ENCODE measurements around the gene CCR6. TPM values are rescaled to one million over a fixed set of nuclear protein-coding genes. Genes with fewer than 3 reads are reported as not detected.

CCR6 gene
- total and polyA plus RNA-seq, 2 donors (not counting 3 experiments of a cell fraction or from before 2014, with no cell fraction given), result not detected

- Histone ChIP-seq H3K9me3 (replicated peaks; ENCODE audit: control insufficient read depth, insufficient read depth, low read length) (no peaks in the 10 kb centered on the region), H3K9ac (replicated peaks; ENCODE audit: extremely low read depth, insufficient read depth, low read length) (no peak overlapping the region), H2AFZ (ENCODE audit: low read depth, low read length) (no peak overlapping the region), H4K20me1 (replicated peaks; ENCODE audit: control insufficient read depth, extremely low read depth, insufficient read depth, low read length) (no peaks in the 10 kb centered on the region), H3K36me3 (ENCODE audit: control insufficient read depth in 2 of 2, extremely low read depth in 1 of 2, insufficient read depth in 2 of 2, low read length in 2 of 2) (no peaks in the 10 kb centered on the region), H3K4me3 (replicated peaks in 1 of 3; ENCODE audit: insufficient read depth in 1 of 3, low read depth in 1 of 3, low read length in 3 of 3) (no peak overlapping the region), H3K4me2 (ENCODE audit: insufficient read depth, low read length) (no peak overlapping the region), H3K79me2 (ENCODE audit: control insufficient read depth, insufficient read depth, low read length) (no peaks in the 10 kb centered on the region), H3K4me1 (ENCODE audit: control insufficient read depth, extremely low read depth, insufficient read depth, low read length) (no peaks in the 10 kb centered on the region), H3K9me1 (replicated peaks; ENCODE audit: control insufficient read depth, extremely low read depth, insufficient read depth, low read length) (no peaks in the 10 kb centered on the region), H3K27me3 (ENCODE audit: control insufficient read depth in 2 of 2, insufficient read depth in 2 of 2, low read length in 2 of 2) (no peaks in the 10 kb centered on the region), H3K27ac (ENCODE audit: insufficient read depth, low read depth, low read length) (no peak overlapping the region)
- no peak for FAIRE-seq
- DNase-seq (ENCODE audit: low read depth, low spot score), result no peak
- no TSS peak for BruUV-seq (replicated peaks)
- POLR2A ChIA-PET, result no interaction called here
- CTCF ChIA-PET, result no interaction called here
- no peak for TF ChIP-seq MYC (IDR thresholded peaks at IDR 0.05; ENCODE audit: low read depth, low read length)
- TF ChIP-seq JUN (IDR thresholded peaks at IDR 0.05; ENCODE audit: borderline replicate concordance, insufficient read depth, insufficient read length, low read depth), result no peak
- TF ChIP-seq GATA2 (IDR thresholded peaks at IDR 0.05; ENCODE audit: insufficient read depth, insufficient read length, low read depth, low read length), result no peak
- TF ChIP-seq EZH2 (IDR thresholded peaks at IDR 0.05; ENCODE audit: borderline replicate concordance, low read depth, low read length, severe bottlenecking), result no peak
- no peak for TF ChIP-seq POLR2AphosphoS5 (IDR thresholded peaks at IDR 0.05; ENCODE audit: insufficient read depth, low read depth, low read length)
- TF ChIP-seq MAX (IDR thresholded peaks at IDR 0.05; ENCODE audit: insufficient read depth, insufficient read length), result no peak
- no peak for TF ChIP-seq CTCF (IDR thresholded peaks at IDR 0.05; ENCODE audit: extremely low read depth in 1 of 2, insufficient read depth in 1 of 2, low read depth in 1 of 2, low read length in 2 of 2)
- no peak for TF ChIP-seq FOS (IDR thresholded peaks at IDR 0.05; ENCODE audit: borderline replicate concordance, insufficient read depth, low read length)
- no peak for TF ChIP-seq POLR2A (IDR thresholded peaks at IDR 0.05; ENCODE audit: low read depth, low read length)
- dilution Hi-C loops (cut with MboI; ENCODE audit: extremely low pct_ligation_motif_present, low sequenced_read_pairs) (no loop called here), intact Hi-C loops (cut with micrococcal nuclease) (no loop called here)
These were observed 22.6 kb upstream of the CCR6 start for GRCh38 chr6:167100241-167100674.

All from endothelial cell of umbilical vein (primary cell).